ENCODE measurements around the gene TTYH3.
"Not testable (repeated sequence)": the region's sequence is repeated elsewhere in the genome, so short reads cannot be mapped to it uniquely, and the experiment has no call there.

TTYH3 gene

GRCh38 chr7:2631946-2632732 lies at the start of gene TTYH3:
TTYH3 (plus strand) TSS chr7:2631986; CDS start chr7:2632156, 170 bp downstream.
- DNase-seq (ENCODE audit: low read depth, low spot score), result no peak

GRCh38 chr7:2582006-2582735 lies 49.6 kb upstream of the TTYH3 start:
- no peak for DNase-seq (ENCODE audit: low read depth, low spot score)

GRCh38 chr7:2583798-2584580 lies 47.8 kb upstream of the TTYH3 start:
- no peak for DNase-seq (ENCODE audit: low read depth, low spot score)

GRCh38 chr7:2585446-2585845 lies 46.3 kb upstream of the TTYH3 start:
- DNase-seq (ENCODE audit: low read depth, low spot score), result no peak

GRCh38 chr7:2586326-2587020 lies 45.3 kb upstream of the TTYH3 start:
- DNase-seq (ENCODE audit: low read depth, low spot score), result no peak

GRCh38 chr7:2587134-2587533 lies 44.7 kb upstream of the TTYH3 start:
- DNase-seq (ENCODE audit: low read depth, low spot score), result no peak

GRCh38 chr7:2587778-2588177 lies 44.0 kb upstream of the TTYH3 start:
- DNase-seq (ENCODE audit: low read depth, low spot score), result no peak

- no peak for DNase-seq (ENCODE audit: low read depth, low spot score)
Measured at GRCh38 chr7:2589341-2589740, 42.4 kb upstream of the TTYH3 start.

- DNase-seq (ENCODE audit: low read depth, low spot score), result not testable (repeated sequence)
Measured at GRCh38 chr7:2589941-2590340, 41.8 kb upstream of the TTYH3 start.

- no peak for DNase-seq (ENCODE audit: low read depth, low spot score)
Measured at GRCh38 chr7:2592375-2592865, 39.4 kb upstream of the TTYH3 start.

- no peak for DNase-seq (ENCODE audit: low read depth, low spot score)
Measured at GRCh38 chr7:2593036-2593727, 38.6 kb upstream of the TTYH3 start.

GRCh38 chr7:2594599-2594998 lies 37.2 kb upstream of the TTYH3 start:
- DNase-seq (ENCODE audit: low read depth, low spot score), result no peak

- DNase-seq (ENCODE audit: low read depth, low spot score), result no peak
Measured at GRCh38 chr7:2595258-2595860, 36.4 kb upstream of the TTYH3 start.

- DNase-seq (ENCODE audit: low read depth, low spot score), result no peak
Measured at GRCh38 chr7:2596464-2597272, 35.1 kb upstream of the TTYH3 start.

- no peak for DNase-seq (ENCODE audit: low read depth, low spot score)
Measured at GRCh38 chr7:2597273-2597640, 34.5 kb upstream of the TTYH3 start.

GRCh38 chr7:2598154-2598823 lies 33.5 kb upstream of the TTYH3 start:
- DNase-seq (ENCODE audit: low read depth, low spot score), result no peak

- no peak for DNase-seq (ENCODE audit: low read depth, low spot score)
Measured at GRCh38 chr7:2601065-2601464, 30.7 kb upstream of the TTYH3 start.

GRCh38 chr7:2601907-2602306 lies 29.9 kb upstream of the TTYH3 start:
- no peak for DNase-seq (ENCODE audit: low read depth, low spot score)

GRCh38 chr7:2602406-2603043 lies 29.3 kb upstream of the TTYH3 start:
- no peak for DNase-seq (ENCODE audit: low read depth, low spot score)

All from activated naive CD8-positive, alpha-beta T cell treated with anti-CD3 and anti-CD28 coated beads, Interleukin-2, amount 50 U/mL, for 16 hours (primary cell).